ENCODE data around the gene APP.

APP gene

GRCh38 chr21:26072666-26073615, 97.6 kb downstream of the APP start:
- H3K9me3 ChIP-seq (ENCODE audit: control insufficient read depth, insufficient read depth, low read length) = no peaks in the 10 kb centered on the region
- no peaks in the 10 kb centered on the region for H3K27me3 ChIP-seq (ENCODE audit: control insufficient read depth, insufficient read depth, low read length)
- peaks cover 21% of the 10 kb centered on the region for H3K4me1 ChIP-seq (ENCODE audit: control insufficient read depth, insufficient read depth, low read length)
- no peaks in the 10 kb centered on the region for H3K36me3 ChIP-seq (ENCODE audit: control insufficient read depth, insufficient read depth, low read length)
- no peak overlapping the region for H3K9ac ChIP-seq (ENCODE audit: low read depth, low read length)
- H3K4me3 ChIP-seq (ENCODE audit: low read depth, low read length) = no peak overlapping the region

GRCh38 chr21:26070822-26071425, 99.6 kb downstream of the APP start:
- no peak overlapping the region for H3K9ac ChIP-seq (ENCODE audit: low read depth, low read length)
- no peaks in the 10 kb centered on the region for H3K9me3 ChIP-seq (ENCODE audit: control insufficient read depth, insufficient read depth, low read length)
- H3K4me3 ChIP-seq (ENCODE audit: low read depth, low read length) = no peak overlapping the region
- no peaks in the 10 kb centered on the region for H3K36me3 ChIP-seq (ENCODE audit: control insufficient read depth, insufficient read depth, low read length)
- no peaks in the 10 kb centered on the region for H3K27me3 ChIP-seq (ENCODE audit: control insufficient read depth, insufficient read depth, low read length)
- H3K4me1 ChIP-seq (ENCODE audit: control insufficient read depth, insufficient read depth, low read length) = peaks cover 27% of the 10 kb centered on the region

- Histone ChIP-seq H3K36me3 (ENCODE audit: control insufficient read depth, insufficient read depth, low read length) (no peaks in the 10 kb centered on the region), H3K4me3 (ENCODE audit: low read depth, low read length) (no peak overlapping the region), H3K9ac (ENCODE audit: low read depth, low read length) (no peak overlapping the region), H3K4me1 (ENCODE audit: control insufficient read depth, insufficient read depth, low read length) (peaks cover 27% of the 10 kb centered on the region), H3K27me3 (ENCODE audit: control insufficient read depth, insufficient read depth, low read length) (no peaks in the 10 kb centered on the region), H3K9me3 (ENCODE audit: control insufficient read depth, insufficient read depth, low read length) (no peaks in the 10 kb centered on the region)
Measured at GRCh38 chr21:26070121-26070520, 100.4 kb downstream of the APP start.

GRCh38 chr21:26068776-26069175, 101.8 kb downstream of the APP start:
- H3K36me3 ChIP-seq (ENCODE audit: control insufficient read depth, insufficient read depth, low read length) = no peaks in the 10 kb centered on the region
- H3K9ac ChIP-seq (ENCODE audit: low read depth, low read length) = no peak overlapping the region
- no peaks in the 10 kb centered on the region for H3K9me3 ChIP-seq (ENCODE audit: control insufficient read depth, insufficient read depth, low read length)
- no peak overlapping the region for H3K4me3 ChIP-seq (ENCODE audit: low read depth, low read length)
- no peaks in the 10 kb centered on the region for H3K27me3 ChIP-seq (ENCODE audit: control insufficient read depth, insufficient read depth, low read length)
- H3K4me1 ChIP-seq (ENCODE audit: control insufficient read depth, insufficient read depth, low read length) = peaks cover 27% of the 10 kb centered on the region

- no peaks in the 10 kb centered on the region for H3K36me3 ChIP-seq (ENCODE audit: control insufficient read depth, insufficient read depth, low read length)
- no peak overlapping the region for H3K9ac ChIP-seq (ENCODE audit: low read depth, low read length)
- H3K4me1 ChIP-seq (ENCODE audit: control insufficient read depth, insufficient read depth, low read length) = peaks cover 27% of the 10 kb centered on the region
- H3K27me3 ChIP-seq (ENCODE audit: control insufficient read depth, insufficient read depth, low read length) = no peaks in the 10 kb centered on the region
- no peak overlapping the region for H3K4me3 ChIP-seq (ENCODE audit: low read depth, low read length)
- no peaks in the 10 kb centered on the region for H3K9me3 ChIP-seq (ENCODE audit: control insufficient read depth, insufficient read depth, low read length)
Measured at GRCh38 chr21:26067836-26068594, 102.6 kb downstream of the APP start.

- H3K4me3 ChIP-seq (ENCODE audit: low read depth, low read length) = no peak overlapping the region
- H3K9me3 ChIP-seq (ENCODE audit: control insufficient read depth, insufficient read depth, low read length) = no peaks in the 10 kb centered on the region
- H3K27me3 ChIP-seq (ENCODE audit: control insufficient read depth, insufficient read depth, low read length) = no peaks in the 10 kb centered on the region
- no peak overlapping the region for H3K9ac ChIP-seq (ENCODE audit: low read depth, low read length)
- H3K4me1 ChIP-seq (ENCODE audit: control insufficient read depth, insufficient read depth, low read length) = peaks cover 15% of the 10 kb centered on the region
- no peaks in the 10 kb centered on the region for H3K36me3 ChIP-seq (ENCODE audit: control insufficient read depth, insufficient read depth, low read length)
Measured at GRCh38 chr21:26064506-26064905, 106.1 kb downstream of the APP start.

GRCh38 chr21:26061437-26061836, 109.1 kb downstream of the APP start:
- H3K9ac ChIP-seq (ENCODE audit: low read depth, low read length) = no peak overlapping the region
- H3K36me3 ChIP-seq (ENCODE audit: control insufficient read depth, insufficient read depth, low read length) = no peaks in the 10 kb centered on the region
- H3K4me3 ChIP-seq (ENCODE audit: low read depth, low read length) = no peak overlapping the region
- H3K27me3 ChIP-seq (ENCODE audit: control insufficient read depth, insufficient read depth, low read length) = no peaks in the 10 kb centered on the region
- H3K9me3 ChIP-seq (ENCODE audit: control insufficient read depth, insufficient read depth, low read length) = no peaks in the 10 kb centered on the region
- peaks cover 5% of the 10 kb centered on the region for H3K4me1 ChIP-seq (ENCODE audit: control insufficient read depth, insufficient read depth, low read length)

GRCh38 chr21:26060335-26061115, 110.0 kb downstream of the APP start:
- H3K27me3 ChIP-seq (ENCODE audit: control insufficient read depth, insufficient read depth, low read length) = no peaks in the 10 kb centered on the region
- no peak overlapping the region for H3K9ac ChIP-seq (ENCODE audit: low read depth, low read length)
- no peaks in the 10 kb centered on the region for H3K36me3 ChIP-seq (ENCODE audit: control insufficient read depth, insufficient read depth, low read length)
- no peak overlapping the region for H3K4me3 ChIP-seq (ENCODE audit: low read depth, low read length)
- H3K4me1 ChIP-seq (ENCODE audit: control insufficient read depth, insufficient read depth, low read length) = peaks cover 5% of the 10 kb centered on the region
- H3K9me3 ChIP-seq (ENCODE audit: control insufficient read depth, insufficient read depth, low read length) = no peaks in the 10 kb centered on the region

GRCh38 chr21:26057477-26058170, 112.9 kb downstream of the APP start:
- no peaks in the 10 kb centered on the region for H3K9me3 ChIP-seq (ENCODE audit: control insufficient read depth, insufficient read depth, low read length)
- no peaks in the 10 kb centered on the region for H3K27me3 ChIP-seq (ENCODE audit: control insufficient read depth, insufficient read depth, low read length)
- no peak overlapping the region for H3K4me3 ChIP-seq (ENCODE audit: low read depth, low read length)
- H3K9ac ChIP-seq (ENCODE audit: low read depth, low read length) = no peak overlapping the region
- H3K4me1 ChIP-seq (ENCODE audit: control insufficient read depth, insufficient read depth, low read length) = peaks cover 5% of the 10 kb centered on the region
- H3K36me3 ChIP-seq (ENCODE audit: control insufficient read depth, insufficient read depth, low read length) = no peaks in the 10 kb centered on the region

- H3K4me3 ChIP-seq (ENCODE audit: low read depth, low read length) = no peak overlapping the region
- no peaks in the 10 kb centered on the region for H3K36me3 ChIP-seq (ENCODE audit: control insufficient read depth, insufficient read depth, low read length)
- no peaks in the 10 kb centered on the region for H3K9me3 ChIP-seq (ENCODE audit: control insufficient read depth, insufficient read depth, low read length)
- H3K4me1 ChIP-seq (ENCODE audit: control insufficient read depth, insufficient read depth, low read length) = peaks cover 1% of the 10 kb centered on the region
- H3K9ac ChIP-seq (ENCODE audit: low read depth, low read length) = no peak overlapping the region
- H3K27me3 ChIP-seq (ENCODE audit: control insufficient read depth, insufficient read depth, low read length) = no peaks in the 10 kb centered on the region
Measured at GRCh38 chr21:26055841-26056264, 114.7 kb downstream of the APP start.

GRCh38 chr21:26055010-26055409, 115.6 kb downstream of the APP start:
- no peaks in the 10 kb centered on the region for H3K9me3 ChIP-seq (ENCODE audit: control insufficient read depth, insufficient read depth, low read length)
- H3K4me3 ChIP-seq (ENCODE audit: low read depth, low read length) = no peak overlapping the region
- no peaks in the 10 kb centered on the region for H3K36me3 ChIP-seq (ENCODE audit: control insufficient read depth, insufficient read depth, low read length)
- no peaks in the 10 kb centered on the region for H3K27me3 ChIP-seq (ENCODE audit: control insufficient read depth, insufficient read depth, low read length)
- no peaks in the 10 kb centered on the region for H3K4me1 ChIP-seq (ENCODE audit: control insufficient read depth, insufficient read depth, low read length)
- H3K9ac ChIP-seq (ENCODE audit: low read depth, low read length) = no peak overlapping the region

Data from iPS-15b (cell line).